ENCODE data around the gene EGFL8.
"Not testable (repeated sequence)": the region's sequence is repeated elsewhere in the genome, so short reads cannot be mapped to it uniquely, and the experiment has no call there.

Gene EGFL8

GRCh38 chr6:32133786-32134185 is 30.6 kb upstream of the EGFL8 start:
- no peak for TF ChIP-seq CTCF (IDR thresholded peaks at IDR 0.05)
- intact Hi-C loops (cut with DNase I; ENCODE audit: low total_unique reads): no loop called here
- no peak for DNase-seq

GRCh38 chr6:32137454-32137853 is 26.9 kb upstream of the EGFL8 start:
- intact Hi-C loops (cut with DNase I; ENCODE audit: low total_unique reads): no loop called here
- no peaks in the 10 kb centered on the region for H3K36me3 ChIP-seq
- no peak for DNase-seq
- H3K4me1 ChIP-seq: no peaks in the 10 kb centered on the region
- H3K27ac ChIP-seq: no peak overlapping the region
- no peaks in the 10 kb centered on the region for H3K9me3 ChIP-seq
- no peaks in the 10 kb centered on the region for H3K27me3 ChIP-seq
- TF ChIP-seq CTCF (IDR thresholded peaks at IDR 0.05): no peak
- H3K4me3 ChIP-seq: no peak overlapping the region

More at GRCh38 chr6:32133786-32134185, 30.6 kb upstream of the EGFL8 start:
- peaks cover 0 to 17% (median 11%) of the 10 kb centered on the region in 4 donors for H3K4me1 ChIP-seq
- H3K4me3 ChIP-seq: no peak overlapping the region
- no peak overlapping the region for H3K27ac ChIP-seq
- no peaks in the 10 kb centered on the region for H3K27me3 ChIP-seq
- H3K36me3 ChIP-seq: no peaks in the 10 kb centered on the region
- H3K9me3 ChIP-seq: no peaks in the 10 kb centered on the region

- intact Hi-C loops (cut with DNase I; ENCODE audit: low total_unique reads): no loop called here
- H3K9me3 ChIP-seq: no peaks in the 10 kb centered on the region
- no peaks in the 10 kb centered on the region for H3K4me1 ChIP-seq
- no peaks in the 10 kb centered on the region for H3K36me3 ChIP-seq
- no peaks in the 10 kb centered on the region for H3K27me3 ChIP-seq
- TF ChIP-seq CTCF (IDR thresholded peaks at IDR 0.05): no peak
- H3K27ac ChIP-seq: no peak overlapping the region
- DNase-seq: no peak
- no peak overlapping the region for H3K4me3 ChIP-seq
Observed at GRCh38 chr6:32139590-32139989, 24.8 kb upstream of the EGFL8 start.

GRCh38 chr6:32140420-32141046 is 23.9 kb upstream of the EGFL8 start:
- no peaks in the 10 kb centered on the region for H3K4me1 ChIP-seq
- no peaks in the 10 kb centered on the region for H3K36me3 ChIP-seq
- no peaks in the 10 kb centered on the region for H3K9me3 ChIP-seq
- no peak overlapping the region for H3K4me3 ChIP-seq
- H3K27me3 ChIP-seq: no peaks in the 10 kb centered on the region
- no peak overlapping the region for H3K27ac ChIP-seq
- intact Hi-C loops (cut with DNase I; ENCODE audit: low total_unique reads): no loop called here
- no peak for DNase-seq
- no peak for TF ChIP-seq CTCF (IDR thresholded peaks at IDR 0.05)

- H3K27ac ChIP-seq; H3K4me1 ChIP-seq; H3K27me3 ChIP-seq; H3K4me3 ChIP-seq; intact Hi-C loops (cut with DNase I; ENCODE audit: low total_unique reads); DNase-seq; H3K9me3 ChIP-seq; H3K36me3 ChIP-seq: not testable (repeated sequence)
Observed at GRCh38 chr6:32144238-32144637, 20.2 kb upstream of the EGFL8 start.

GRCh38 chr6:32146287-32146686 is 18.1 kb upstream of the EGFL8 start:
- no peaks in the 10 kb centered on the region for H3K9me3 ChIP-seq
- no peak overlapping the region for H3K4me3 ChIP-seq
- peaks cover 4 to 11% (median 11%) of the 10 kb centered on the region in 3 donors for H3K36me3 ChIP-seq
- peaks cover 0 to 15% (median 15%) of the 10 kb centered on the region in 4 donors for H3K4me1 ChIP-seq
- intact Hi-C loops (cut with DNase I; ENCODE audit: low total_unique reads): no loop called here
- TF ChIP-seq CTCF (IDR thresholded peaks at IDR 0.05): no peak
- no peak for DNase-seq
- no peak overlapping the region for H3K27ac ChIP-seq
- H3K27me3 ChIP-seq: no peaks in the 10 kb centered on the region
